ENCODE results near the gene TMEM225B.

DNA sequence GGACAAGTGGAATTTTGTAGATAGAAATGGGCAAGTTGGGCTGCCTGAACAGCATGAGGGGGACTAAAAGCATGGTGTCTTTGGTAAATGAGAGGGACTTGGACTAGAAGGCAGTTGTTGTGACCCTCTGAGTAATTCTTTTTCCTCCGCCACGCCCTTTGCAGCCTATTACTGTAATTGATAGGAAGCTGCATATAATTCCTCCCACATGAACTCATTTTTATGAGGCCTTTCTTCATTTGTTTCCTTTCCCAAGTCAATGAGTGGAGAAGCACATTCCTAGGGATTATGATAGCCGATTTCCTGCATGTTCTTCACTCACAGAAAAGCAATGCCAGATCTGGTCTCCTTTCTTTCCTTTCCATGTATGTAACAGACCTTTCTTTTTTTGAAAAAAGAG lies 46.4 kb downstream of the TMEM225B start:
- TF ChIP-seq POLR2A (IDR thresholded peaks at IDR 0.05) = no peak
- TF ChIP-seq, protein P1, sequence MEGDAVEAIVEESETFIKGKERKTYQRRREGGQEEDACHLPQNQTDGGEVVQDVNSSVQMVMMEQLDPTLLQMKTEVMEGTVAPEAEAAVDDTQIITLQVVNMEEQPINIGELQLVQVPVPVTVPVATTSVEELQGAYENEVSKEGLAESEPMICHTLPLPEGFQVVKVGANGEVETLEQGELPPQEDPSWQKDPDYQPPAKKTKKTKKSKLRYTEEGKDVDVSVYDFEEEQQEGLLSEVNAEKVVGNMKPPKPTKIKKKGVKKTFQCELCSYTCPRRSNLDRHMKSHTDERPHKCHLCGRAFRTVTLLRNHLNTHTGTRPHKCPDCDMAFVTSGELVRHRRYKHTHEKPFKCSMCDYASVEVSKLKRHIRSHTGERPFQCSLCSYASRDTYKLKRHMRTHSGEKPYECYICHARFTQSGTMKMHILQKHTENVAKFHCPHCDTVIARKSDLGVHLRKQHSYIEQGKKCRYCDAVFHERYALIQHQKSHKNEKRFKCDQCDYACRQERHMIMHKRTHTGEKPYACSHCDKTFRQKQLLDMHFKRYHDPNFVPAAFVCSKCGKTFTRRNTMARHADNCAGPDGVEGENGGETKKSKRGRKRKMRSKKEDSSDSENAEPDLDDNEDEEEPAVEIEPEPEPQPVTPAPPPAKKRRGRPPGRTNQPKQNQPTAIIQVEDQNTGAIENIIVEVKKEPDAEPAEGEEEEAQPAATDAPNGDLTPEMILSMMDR (IDR thresholded peaks at IDR 0.05) = no peak
